GM19452 (cell line): Measurements from ENCODE around the gene COX8A.

ENCODE experiments used
- ATAC-seq: cut with Tn5 transposase; IDR thresholded peaks from one replicate; pipeline ENCODE4 v1.9.1; 2021; ENCODE audit not compliant: unreplicated experiment

Gene COX8A

GRCh38 chr11:64001484-64002420 is 27.3 kb downstream of the COX8A start:
- ATAC-seq, result no peak

GRCh38 chr11:64003807-64004589 is 29.6 kb downstream of the COX8A start:
- ATAC-seq, result no peak

DNA sequence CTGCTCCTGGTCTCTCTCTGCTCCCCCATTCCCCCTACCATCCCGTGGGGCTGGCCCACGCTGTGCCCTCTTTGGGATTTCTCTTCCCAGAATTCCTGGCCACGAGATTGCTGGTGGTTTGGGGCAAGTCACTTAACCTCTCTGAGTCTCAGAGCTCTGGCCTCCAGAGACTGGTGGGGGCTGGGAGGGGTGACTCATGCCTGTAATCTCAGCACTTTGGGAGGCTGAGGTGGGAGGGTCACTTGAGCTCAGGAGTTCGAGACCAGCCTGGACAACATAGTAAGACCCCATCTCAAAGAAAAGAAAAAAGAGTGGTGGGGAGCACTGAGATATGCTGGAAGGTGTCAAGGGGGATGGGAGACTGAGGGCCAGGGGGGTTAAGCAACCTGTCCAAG is 30.2 kb downstream of the COX8A start:
- ATAC-seq, result no peak

DNA sequence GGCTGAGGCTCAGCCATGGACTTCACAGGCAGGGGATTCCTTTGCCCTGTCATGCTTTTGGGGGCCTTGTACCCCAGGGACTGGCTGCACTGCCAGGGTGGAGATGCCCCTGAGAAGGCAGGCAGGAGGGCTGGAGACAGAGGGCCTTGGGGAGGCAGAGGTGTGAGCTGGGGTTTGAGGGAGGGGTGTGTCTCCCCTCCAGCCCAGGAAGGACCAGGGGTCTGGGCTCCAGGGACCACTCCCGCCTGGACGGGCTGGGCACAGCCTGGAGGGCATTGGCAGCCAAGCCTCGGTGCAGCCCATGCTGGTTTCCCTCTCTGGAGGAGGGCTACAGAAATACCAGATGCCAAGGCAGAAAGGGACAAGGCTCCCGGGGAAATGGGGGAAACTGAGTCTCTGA is 31.3 kb downstream of the COX8A start:
- no peak for ATAC-seq

GRCh38 chr11:64006398-64006797 is 32.0 kb downstream of the COX8A start:
- ATAC-seq, result no peak

GRCh38 chr11:64007160-64007628 is 32.8 kb downstream of the COX8A start:
- no peak for ATAC-seq

GRCh38 chr11:64007629-64008282 is 33.3 kb downstream of the COX8A start:
- no peak for ATAC-seq

GRCh38 chr11:64008283-64008913 is 34.0 kb downstream of the COX8A start:
- ATAC-seq, result no peak

DNA sequence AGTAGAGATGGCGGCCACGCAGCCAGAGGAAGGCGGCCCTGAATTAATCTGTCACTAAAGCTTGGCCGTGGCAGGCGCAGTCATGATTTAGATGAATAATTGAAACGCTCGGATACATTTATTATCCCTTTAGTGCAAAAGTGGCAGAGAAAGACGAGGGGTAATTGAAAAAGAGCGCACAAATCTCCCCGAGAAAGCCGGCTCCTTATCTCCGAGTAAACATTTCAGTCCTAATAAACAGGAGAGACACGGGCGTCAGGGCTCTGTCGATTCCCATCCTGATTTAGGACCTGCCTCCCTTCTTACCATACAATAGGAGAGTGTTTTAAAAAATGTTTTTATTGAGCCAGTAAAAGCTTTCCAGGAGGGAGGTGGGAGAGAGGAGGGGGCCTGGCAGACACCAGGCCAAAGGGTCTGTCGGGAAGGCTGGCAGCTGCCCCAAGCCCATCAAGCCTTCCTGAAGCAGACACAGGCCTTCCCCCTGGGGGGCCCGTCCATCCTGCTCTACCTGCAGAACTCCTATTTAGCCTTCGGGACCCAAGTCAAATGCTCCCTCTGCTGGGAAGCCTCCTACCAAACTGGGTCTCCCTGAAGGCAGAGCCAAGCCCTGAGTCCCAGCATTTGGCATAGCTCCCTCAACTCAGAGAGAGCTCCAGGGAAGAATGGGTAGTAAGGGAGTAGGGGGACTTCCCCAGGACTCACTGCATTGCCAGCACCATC is 34.7 kb downstream of the COX8A start:
- ATAC-seq, result no peak

GRCh38 chr11:64009710-64010109 is 35.3 kb downstream of the COX8A start:
- ATAC-seq, result no peak

GRCh38 chr11:64010783-64011182 is 36.4 kb downstream of the COX8A start:
- no peak for ATAC-seq

DNA sequence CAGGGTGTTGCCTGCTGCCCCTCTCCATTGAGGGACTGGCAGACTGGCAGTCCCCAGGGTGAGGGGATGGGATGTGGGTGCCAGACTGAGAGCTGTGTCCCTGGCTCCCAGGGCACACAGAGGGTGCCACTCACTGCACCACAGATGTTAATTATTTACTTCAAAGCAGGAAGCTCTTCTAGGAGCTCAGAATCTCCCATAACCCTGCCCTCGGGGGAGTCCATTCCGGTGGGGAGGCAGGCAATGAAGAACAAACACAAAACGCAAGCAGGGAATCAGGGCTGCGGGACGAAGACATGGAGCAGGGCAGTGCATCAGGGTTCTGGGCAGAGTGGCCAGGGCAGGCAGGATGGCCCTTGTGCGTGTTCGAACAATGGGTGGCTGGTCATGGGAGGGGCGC is 37.0 kb downstream of the COX8A start:
- no peak for ATAC-seq

- ATAC-seq, result no peak
Observed at GRCh38 chr11:64013141-64013896, 38.9 kb downstream of the COX8A start.

GRCh38 chr11:64014356-64014755 is 39.9 kb downstream of the COX8A start:
- ATAC-seq, result no peak

GRCh38 chr11:64015510-64015909 is 41.1 kb downstream of the COX8A start:
- no peak for ATAC-seq

- ATAC-seq, result no peak
Observed at GRCh38 chr11:64015935-64016845, 41.8 kb downstream of the COX8A start.

DNA sequence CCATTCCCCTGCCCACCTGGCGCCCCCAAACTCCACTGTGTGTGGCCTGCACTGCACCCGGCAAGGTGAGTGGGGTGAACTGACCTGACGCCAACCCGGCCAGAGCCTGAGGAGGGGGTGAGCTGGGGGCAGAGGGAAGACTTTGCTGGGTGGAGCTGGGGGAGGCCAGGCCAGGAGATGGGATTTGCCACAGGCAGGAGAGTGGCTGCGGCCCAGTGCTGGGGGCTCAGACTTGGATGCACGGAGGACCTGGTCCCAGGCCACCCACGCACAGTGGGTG is 43.5 kb downstream of the COX8A start:
- no peak for ATAC-seq

- ATAC-seq, result no peak
Observed at GRCh38 chr11:64018310-64018709, 43.9 kb downstream of the COX8A start.
